Ovary (tissue), 3 donors: ENCODE data around the gene RPLP2.

Experiments used
- EP300 ChIP-seq: sonication (generic); formaldehyde crosslinking; IDR thresholded peaks from one replicate; pipeline ENCODE4 v1.6.1; 2017; ENCODE audit warnings: antibody characterized with exemption
- TF ChIP-seq, protein P1 (sequence below), 3 donors: fragments of 450-650 bp in 2 of 3; fragments of 200-600 bp in 1 of 3; IDR thresholded peaks; one replicate each; pipeline versions ENCODE4 v1.5.1 to v1.8.0; 2016 to 2022; ENCODE audit warnings: antibody characterized with exemption in 3 of 3, mild to moderate bottlenecking in 1 of 3
- donor health status: DM: no; HTN: no; CAD: no.

DNA sequence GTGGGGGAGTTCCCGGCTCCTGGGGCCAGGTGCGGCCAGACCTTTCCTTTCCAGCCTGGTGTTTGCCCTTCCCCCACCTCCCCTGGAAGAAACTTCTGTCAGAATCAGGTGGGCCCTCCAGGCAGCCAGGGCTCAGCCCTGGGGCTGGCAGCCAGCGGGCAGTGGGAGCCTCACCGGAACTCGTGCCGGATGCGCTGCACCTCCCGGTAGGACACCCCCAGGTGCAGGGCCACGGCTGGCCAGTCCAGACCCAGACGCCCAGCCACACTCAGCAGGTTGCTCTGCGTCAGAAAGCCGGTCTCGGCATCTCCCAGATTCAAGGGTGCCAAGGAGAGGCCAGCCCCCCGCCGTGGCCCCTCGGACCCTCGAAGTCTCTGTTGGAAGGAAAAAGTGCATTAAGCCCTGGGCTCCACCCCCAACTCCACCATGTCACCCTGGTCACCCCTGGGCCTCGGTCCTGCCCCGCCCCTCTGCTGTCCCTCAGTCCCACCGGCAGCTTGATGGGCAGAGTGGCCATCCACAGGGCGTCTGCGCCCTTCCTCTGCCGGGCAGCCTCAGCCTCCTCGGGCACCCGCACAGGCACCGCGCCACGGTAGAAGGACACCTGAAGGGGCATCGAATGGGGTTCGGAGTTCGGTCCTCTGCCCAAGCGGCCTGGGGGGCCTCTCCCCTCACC is 10.0 kb upstream of the RPLP2 start:
- no peak for TF ChIP-seq EP300
- TF ChIP-seq, protein P1, sequence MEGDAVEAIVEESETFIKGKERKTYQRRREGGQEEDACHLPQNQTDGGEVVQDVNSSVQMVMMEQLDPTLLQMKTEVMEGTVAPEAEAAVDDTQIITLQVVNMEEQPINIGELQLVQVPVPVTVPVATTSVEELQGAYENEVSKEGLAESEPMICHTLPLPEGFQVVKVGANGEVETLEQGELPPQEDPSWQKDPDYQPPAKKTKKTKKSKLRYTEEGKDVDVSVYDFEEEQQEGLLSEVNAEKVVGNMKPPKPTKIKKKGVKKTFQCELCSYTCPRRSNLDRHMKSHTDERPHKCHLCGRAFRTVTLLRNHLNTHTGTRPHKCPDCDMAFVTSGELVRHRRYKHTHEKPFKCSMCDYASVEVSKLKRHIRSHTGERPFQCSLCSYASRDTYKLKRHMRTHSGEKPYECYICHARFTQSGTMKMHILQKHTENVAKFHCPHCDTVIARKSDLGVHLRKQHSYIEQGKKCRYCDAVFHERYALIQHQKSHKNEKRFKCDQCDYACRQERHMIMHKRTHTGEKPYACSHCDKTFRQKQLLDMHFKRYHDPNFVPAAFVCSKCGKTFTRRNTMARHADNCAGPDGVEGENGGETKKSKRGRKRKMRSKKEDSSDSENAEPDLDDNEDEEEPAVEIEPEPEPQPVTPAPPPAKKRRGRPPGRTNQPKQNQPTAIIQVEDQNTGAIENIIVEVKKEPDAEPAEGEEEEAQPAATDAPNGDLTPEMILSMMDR (IDR thresholded peaks at IDR 0.05), result no peak
